Tibial nerve (tissue), 3 donors: ENCODE data around the gene SPACA5.

Source experiments
- CTCF ChIP-seq, 5 experiments: fragments of 200-600 bp in 3 of 5; fragments of 450-650 bp in 2 of 5; sonication (generic) in 3 of 5; IDR thresholded peaks; one replicate each; pipeline ENCODE4 v1.5.1; 2016 to 2019; ENCODE audit warnings: antibody characterized with exemption in 5 of 5, mild to moderate bottlenecking in 3 of 5, moderate library complexity in 2 of 5
- POLR2A ChIP-seq, 2 donors: fragments of 450-650 bp; IDR thresholded peaks; one replicate each; pipeline ENCODE4 v1.6.1; 2017; ENCODE audit warnings: antibody characterized with exemption in 2 of 2, mild to moderate bottlenecking in 2 of 2, moderate library complexity in 2 of 2

- no peak for TF ChIP-seq POLR2A (IDR thresholded peaks at IDR 0.05)
- TF ChIP-seq CTCF (IDR thresholded peaks at IDR 0.05) = no peak
Measured at GRCh38 chrX:47973235-47973634, 33.6 kb upstream of the SPACA5 start.
